Naive B cell (primary cell): ENCODE measurements around the gene RHOBTB3. TPM values are rescaled to one million over a fixed set of nuclear protein-coding genes. Genes with fewer than 3 reads are reported as not detected.

ENCODE experiments used
- ATAC-seq, 2 donors: fragments of 150-1000 bp; cut with Tn5 transposase; 2 replicates each; pipeline ENCODE4 v1.10.0; 2021; ENCODE audit warnings: low read depth in 2 of 2, mild to moderate bottlenecking in 2 of 2, moderate library complexity in 2 of 2
- DNase-seq: peaks from one replicate; pipeline ENCODE4 v3.0.0; 2022
- H3K27ac Mint-ChIP-seq, 6 donors: one replicate each; pipeline ENCODE4 v1.8.0; 2020 to 2022; ENCODE audit warnings: mild to moderate bottlenecking in 6 of 6, mixed read lengths in 6 of 6, moderate library complexity in 5 of 6, inconsistent platforms in 2 of 6
- H3K27me3 Mint-ChIP-seq, 3 donors: one replicate each; pipeline ENCODE4 v1.8.0; 2021 to 2022; ENCODE audit warnings: mixed read lengths in 3 of 3, mild to moderate bottlenecking in 1 of 3
- H3K36me3 Mint-ChIP-seq, 2 donors: one replicate each; pipeline ENCODE4 v1.8.0; 2020 to 2022; ENCODE audit warnings: mixed read lengths in 2 of 2, inconsistent platforms in 1 of 2, mild to moderate bottlenecking in 1 of 2
- H3K4me1 Mint-ChIP-seq, 3 donors: one replicate each; pipeline ENCODE4 v1.8.0; 2020 to 2022; ENCODE audit warnings: mixed read lengths in 3 of 3, inconsistent platforms in 1 of 3, mild to moderate bottlenecking in 1 of 3, moderate library complexity in 1 of 3
- H3K4me3 Mint-ChIP-seq, 8 donors: one replicate each; pipeline ENCODE4 v1.8.0; 2020 to 2022; ENCODE audit warnings: mild to moderate bottlenecking in 8 of 8, mixed read lengths in 8 of 8, moderate library complexity in 8 of 8, inconsistent platforms in 2 of 8
- H3K9me3 Mint-ChIP-seq, 7 donors: one replicate each; pipeline ENCODE4 v1.8.0; 2020 to 2022; ENCODE audit warnings: mixed read lengths in 7 of 7, mild to moderate bottlenecking in 5 of 7, inconsistent platforms in 2 of 7, moderate library complexity in 1 of 7
- polyA plus RNA-seq, 6 donors: library from polyadenylated mRNA; unstranded; fragments of 300-500 nt; fragmentation: Illumina TruSeq; gene quantifications; one replicate each; pipeline ENCODE4 v1.2.3, GENCODE V29; 2021; ENCODE audit warnings: low read depth in 6 of 6

Gene RHOBTB3
- polyA plus RNA-seq, 6 donors from 2014 or later, result 1.5 to 2.1 (median 1.7) TPM; not detected in 3

DNA sequence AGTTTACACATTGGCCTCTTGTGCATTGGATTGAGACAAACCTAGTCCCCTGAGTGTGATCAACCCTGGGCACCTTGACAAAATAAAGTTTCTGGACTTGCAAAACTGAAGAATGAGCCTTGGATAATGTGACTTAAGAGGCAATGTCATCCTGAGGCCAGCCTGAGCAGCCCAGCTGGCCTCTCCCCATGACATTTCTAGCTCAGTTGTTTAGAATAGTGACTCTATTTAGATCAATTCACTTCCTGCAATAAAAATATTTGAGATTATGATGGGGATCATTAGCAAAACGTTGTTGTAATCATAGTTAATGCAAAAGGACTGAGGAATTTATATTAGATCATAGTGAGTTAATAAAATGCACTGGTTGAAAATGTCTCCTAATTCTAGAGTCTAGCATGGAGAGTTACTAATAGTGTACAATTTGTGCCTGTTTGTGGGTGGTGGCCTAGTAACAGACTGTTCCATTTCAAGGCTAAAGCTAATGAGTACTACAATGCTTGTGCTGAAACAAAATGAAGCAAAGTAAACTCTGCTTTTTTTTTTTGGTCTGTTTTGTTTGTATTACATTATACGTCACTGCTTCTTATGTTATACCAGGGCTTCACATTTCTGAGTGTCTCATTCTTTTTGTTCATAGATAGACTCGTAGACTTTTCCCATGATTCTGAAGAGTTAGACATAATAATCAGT lies 10.9 kb upstream of the RHOBTB3 start:
- Mint-ChIP-seq H3K9me3 (no peaks in the 10 kb centered on the region), H3K4me1 (no peaks in the 10 kb centered on the region), H3K27me3 (no peaks in the 10 kb centered on the region), H3K4me3 (no peak overlapping the region), H3K27ac (no peak overlapping the region), H3K36me3 (no peaks in the 10 kb centered on the region)
- DNase-seq (no peak), ATAC-seq (no peak)

DNA sequence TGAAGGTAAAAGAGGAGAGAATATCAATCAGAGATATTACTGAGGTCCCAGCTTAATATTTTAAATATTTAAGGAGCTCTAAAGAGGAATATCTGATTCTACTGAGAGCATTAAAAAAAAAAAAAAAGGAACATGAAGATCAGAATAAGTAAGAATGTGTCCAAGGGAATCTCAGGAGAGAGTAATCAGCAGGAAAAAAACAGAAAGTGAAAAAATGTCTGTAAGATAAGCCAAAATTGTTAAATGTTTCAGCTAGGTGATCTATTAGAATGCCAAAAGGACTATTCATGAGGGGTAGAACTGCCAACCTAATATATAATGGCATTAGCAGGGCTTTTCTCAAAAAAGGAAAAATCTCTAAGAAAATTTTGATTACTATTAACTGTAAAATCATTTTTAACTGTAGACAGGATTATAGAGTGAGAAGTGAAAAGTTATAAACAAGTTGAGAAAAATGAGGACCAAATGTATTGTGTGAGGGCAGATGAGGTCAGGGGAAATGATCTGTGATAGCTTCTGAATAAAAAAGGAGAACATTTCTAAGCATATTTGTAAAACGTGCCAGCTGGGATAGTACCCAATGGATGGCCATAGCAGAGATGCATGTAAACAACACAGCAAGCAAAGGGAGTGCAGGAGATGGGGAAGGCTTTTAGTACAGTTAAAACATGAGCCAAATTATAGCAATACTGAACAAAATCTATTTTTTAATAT lies 9.4 kb upstream of the RHOBTB3 start:
- H3K9me3 Mint-ChIP-seq, result no peaks in the 10 kb centered on the region
- DNase-seq (no peak), ATAC-seq (no peak)
- H3K36me3 Mint-ChIP-seq, result no peaks in the 10 kb centered on the region
- H3K27me3 Mint-ChIP-seq, result no peaks in the 10 kb centered on the region
- peak overlapping the region in 1 of 6 donors; percentile 16 for H3K27ac Mint-ChIP-seq
- no peaks in the 10 kb centered on the region for H3K4me1 Mint-ChIP-seq
- H3K4me3 Mint-ChIP-seq, result no peak overlapping the region

DNA sequence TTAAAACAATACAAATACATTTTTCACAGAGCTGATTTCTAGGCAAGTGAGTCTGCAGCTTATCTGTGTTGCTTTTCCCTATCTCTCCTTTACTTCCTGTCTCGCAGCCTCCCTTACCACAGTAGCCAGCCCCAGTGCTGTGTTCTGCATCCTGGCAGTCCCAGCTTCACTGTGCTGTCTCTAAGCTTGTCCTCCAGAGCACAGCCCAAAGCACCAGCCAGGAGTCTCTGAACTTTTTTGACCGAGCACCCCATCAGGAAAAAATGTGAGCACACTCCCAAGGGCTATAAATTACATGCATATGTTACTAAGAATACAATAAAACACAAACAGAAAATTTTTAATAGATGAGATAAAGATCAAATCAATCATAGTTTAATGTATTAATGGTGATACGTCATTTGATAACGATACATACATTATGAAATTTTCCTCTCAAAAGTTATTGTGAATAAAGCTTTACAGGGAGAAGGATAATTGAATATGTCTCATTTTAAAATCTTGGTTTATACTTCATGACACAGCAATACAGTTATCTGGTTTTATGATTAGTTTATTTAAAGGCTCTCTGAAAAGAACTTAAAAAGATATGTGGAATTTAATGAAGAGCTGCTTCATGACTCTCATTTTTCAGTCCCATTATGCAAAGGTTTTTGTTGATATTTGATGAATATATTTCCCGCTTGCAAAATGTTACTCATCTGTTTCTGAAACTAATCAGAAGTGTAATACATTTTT lies 7.3 kb upstream of the RHOBTB3 start:
- peak overlapping the region in 1 of 8 donors; percentile 25 for H3K4me3 Mint-ChIP-seq
- no peak overlapping the region for H3K27ac Mint-ChIP-seq
- H3K4me1 Mint-ChIP-seq, result peaks cover 0 to 2% (median 0%) of the 10 kb centered on the region in 3 donors

DNA sequence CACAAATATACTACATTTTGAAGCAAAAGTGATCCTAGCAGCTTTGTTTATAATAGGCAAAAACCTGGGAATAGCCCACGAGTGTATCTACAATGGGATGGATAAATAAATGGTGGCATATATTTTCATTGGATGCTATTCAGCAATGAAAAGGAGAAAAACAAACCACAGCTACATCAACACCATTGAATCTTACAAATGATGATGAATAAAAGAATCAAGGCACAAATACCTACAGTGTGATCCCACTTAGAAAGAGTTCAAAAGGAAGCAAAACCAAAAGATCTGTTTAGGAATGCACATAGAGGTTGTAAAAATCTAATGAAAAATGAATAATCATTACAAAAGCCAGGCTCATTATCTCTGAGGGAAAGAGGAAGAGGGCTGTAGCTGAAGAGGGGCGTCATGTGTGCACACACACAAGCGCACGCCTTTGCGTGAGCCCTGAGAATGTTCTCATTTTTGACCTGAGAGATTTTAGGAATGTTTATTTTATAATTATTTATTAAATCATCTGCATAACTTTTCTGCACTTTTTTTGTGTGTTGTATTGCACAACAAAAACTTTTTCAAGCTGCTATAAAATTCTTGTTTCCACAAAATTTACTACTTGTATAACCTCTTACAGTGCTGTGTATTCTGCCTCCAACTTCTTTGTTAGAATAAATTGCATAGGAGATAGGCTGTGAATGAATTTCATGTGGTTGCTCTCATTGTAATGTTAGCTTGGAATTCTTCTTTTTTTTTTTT lies 5.9 kb upstream of the RHOBTB3 start:
- H3K4me1 Mint-ChIP-seq, result peaks cover 2 to 3% (median 2%) of the 10 kb centered on the region in 3 donors
- H3K27ac Mint-ChIP-seq, result no peak overlapping the region
- ATAC-seq, result no peak
- no peak overlapping the region for H3K4me3 Mint-ChIP-seq
- DNase-seq, result no peak
- no peaks in the 10 kb centered on the region for H3K36me3 Mint-ChIP-seq
- no peaks in the 10 kb centered on the region for H3K9me3 Mint-ChIP-seq
- H3K27me3 Mint-ChIP-seq, result peaks cover 1 to 7% (median 6%) of the 10 kb centered on the region in 3 donors

More for the DNA sequence above, 7.3 kb upstream of the RHOBTB3 start:
- ATAC-seq, result no peak
- Mint-ChIP-seq H3K36me3 (no peaks in the 10 kb centered on the region), H3K27me3 (no peaks in the 10 kb centered on the region), H3K9me3 (no peaks in the 10 kb centered on the region)
- DNase-seq, result no peak

DNA sequence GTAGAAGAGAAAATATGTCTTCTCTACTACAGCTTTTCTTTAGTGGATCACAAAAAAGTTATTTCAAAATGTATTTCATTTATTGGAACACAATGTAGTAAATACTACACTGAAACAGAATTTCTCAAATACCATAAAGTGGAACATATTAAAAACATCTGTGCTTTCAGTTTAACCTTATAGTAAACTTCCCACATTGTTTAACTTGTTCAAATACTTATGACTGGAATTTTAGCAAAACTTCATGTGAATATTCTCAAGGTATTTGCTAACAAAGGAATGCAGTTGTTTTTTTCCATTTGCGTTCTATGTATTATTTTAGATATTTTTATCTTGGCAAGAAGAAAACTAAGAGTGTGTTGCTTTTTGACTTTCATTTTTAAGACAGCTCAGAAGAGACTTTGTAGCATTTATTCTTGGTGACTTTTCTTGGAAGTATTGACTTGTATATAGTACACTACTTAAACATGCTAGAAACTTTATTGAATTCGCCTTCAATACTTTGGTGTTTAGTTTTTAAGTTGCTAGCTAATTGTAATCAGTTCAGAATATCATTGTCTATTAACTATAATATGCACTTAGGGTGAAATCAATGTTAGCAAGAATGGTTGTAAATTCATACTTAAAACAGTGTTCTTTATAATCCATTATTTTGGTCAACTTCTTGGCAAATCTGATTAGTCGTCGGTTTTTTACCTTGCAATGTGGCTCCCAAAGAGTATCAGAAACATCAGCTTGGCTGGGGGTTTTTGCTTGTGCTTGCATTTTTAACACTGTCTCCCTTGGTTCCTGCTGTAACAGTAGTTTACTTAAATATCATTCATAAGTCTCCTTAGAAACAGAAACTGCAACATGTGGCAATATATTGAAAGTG lies 5.0 kb upstream of the RHOBTB3 start:
- Mint-ChIP-seq H3K36me3 (no peaks in the 10 kb centered on the region), H3K27me3 (peaks cover 7 to 15% (median 13%) of the 10 kb centered on the region in 3 donors), H3K27ac (no peak overlapping the region), H3K4me3 (no peak overlapping the region), H3K4me1 (peaks cover 8 to 10% (median 9%) of the 10 kb centered on the region in 3 donors), H3K9me3 (no peaks in the 10 kb centered on the region)
- no peak for DNase-seq
- ATAC-seq, result no peak

DNA sequence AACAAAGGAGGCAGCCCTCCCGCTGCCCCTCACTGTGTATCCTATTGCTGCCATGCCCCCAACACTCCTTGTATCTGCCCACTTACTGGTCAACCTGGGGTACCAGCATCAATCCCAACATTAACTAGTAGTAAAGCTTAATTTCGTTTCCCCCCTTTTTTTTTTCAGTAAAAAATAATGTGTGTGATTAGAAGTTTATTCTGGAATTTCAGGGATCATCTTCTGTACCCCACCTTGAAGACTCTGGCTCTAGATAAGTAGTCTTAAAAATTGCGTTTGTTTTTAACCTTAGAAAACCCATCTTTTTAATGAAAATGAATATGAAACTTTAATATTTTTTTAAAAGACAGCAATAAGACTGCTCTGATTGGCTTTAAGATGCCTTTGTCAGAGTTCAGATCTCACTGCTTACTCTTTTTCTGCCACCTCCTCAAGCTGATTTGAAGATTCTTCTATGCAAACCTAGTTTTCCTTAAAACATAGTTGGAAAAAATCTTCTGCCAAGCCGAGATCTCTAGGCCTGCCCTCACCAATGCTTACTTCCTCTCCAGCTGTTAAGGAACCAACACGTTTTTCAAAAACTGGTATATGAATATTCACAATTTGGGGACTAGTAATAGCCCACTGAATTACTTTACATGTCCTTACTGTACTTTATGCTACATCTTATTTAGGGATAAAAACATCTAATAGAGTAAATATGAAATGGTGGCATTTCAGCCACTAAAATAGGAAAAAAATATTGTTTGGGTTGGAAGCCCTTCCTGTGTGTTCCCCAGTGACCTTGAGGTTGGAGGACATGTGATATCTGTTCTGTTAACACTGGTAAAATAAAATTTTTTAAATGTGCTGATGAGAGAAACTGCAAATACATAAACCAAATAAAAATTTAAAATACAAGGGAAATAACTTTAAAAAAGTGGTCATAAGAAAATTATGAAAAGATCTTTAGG lies 4.0 kb upstream of the RHOBTB3 start:
- Mint-ChIP-seq H3K27me3 (peaks cover 9 to 21% (median 13%) of the 10 kb centered on the region in 3 donors), H3K27ac (no peak overlapping the region), H3K36me3 (no peaks in the 10 kb centered on the region), H3K4me1 (peaks cover 12 to 16% (median 15%) of the 10 kb centered on the region in 3 donors), H3K9me3 (no peaks in the 10 kb centered on the region), H3K4me3 (no peak overlapping the region)
- DNase-seq (no peak), ATAC-seq (no peak)

DNA sequence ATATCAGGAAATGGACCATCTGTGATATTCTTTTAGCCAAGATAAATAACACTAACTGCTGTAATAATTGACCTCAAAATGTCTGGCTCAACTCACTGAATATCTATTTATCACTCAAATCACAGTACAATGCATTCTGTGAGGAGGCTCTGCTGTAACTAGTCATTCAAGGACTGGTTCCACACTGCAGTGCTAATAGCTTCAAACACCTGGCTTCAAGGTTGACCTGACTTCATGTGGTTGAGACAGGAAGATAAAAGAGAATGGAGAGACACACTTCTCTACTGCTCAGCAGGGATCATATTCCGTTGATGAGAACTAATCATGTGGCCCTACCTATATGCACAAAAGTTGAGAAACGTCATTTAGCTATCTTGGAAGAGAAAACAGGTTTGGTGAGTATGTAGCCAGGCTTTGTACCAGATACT lies 3.4 kb upstream of the RHOBTB3 start:
- no peaks in the 10 kb centered on the region for H3K9me3 Mint-ChIP-seq
- H3K36me3 Mint-ChIP-seq, result no peaks in the 10 kb centered on the region
- peaks cover 15 to 16% (median 16%) of the 10 kb centered on the region in 3 donors for H3K4me1 Mint-ChIP-seq
- DNase-seq (no peak), ATAC-seq (peak; percentile 18 to 24)
- H3K27ac Mint-ChIP-seq, result no peak overlapping the region
- peaks cover 13 to 23% (median 14%) of the 10 kb centered on the region in 3 donors for H3K27me3 Mint-ChIP-seq
- H3K4me3 Mint-ChIP-seq, result no peak overlapping the region

DNA sequence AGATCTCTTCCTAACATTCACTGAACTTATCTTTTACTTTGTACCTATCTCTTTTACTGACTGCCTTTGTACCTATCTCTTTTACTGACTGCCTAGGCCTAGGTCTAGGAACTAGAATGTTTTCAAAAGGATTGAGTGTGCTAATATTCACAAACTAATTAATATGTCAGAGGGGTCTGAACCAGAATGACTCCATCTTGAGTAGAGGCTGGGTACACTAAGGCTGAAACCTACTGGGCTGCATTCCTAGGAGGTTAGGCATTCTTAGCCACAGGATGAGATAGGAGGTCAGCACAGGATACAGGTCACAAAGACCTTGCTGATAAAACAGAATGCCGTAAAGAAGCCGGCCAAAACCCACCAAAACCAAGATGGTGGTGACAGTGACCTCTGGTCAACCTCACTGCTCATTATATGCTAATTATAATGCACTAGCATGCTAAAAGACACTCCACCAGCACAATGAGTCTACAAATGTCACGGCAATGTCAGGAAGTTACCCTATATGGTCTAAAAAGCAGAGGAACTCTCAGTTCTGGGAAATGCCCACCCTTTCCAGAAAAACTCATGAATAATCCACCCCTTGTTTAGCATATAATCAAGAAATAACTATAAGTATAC lies 2.5 kb upstream of the RHOBTB3 start:
- no peak for DNase-seq
- H3K27me3 Mint-ChIP-seq, result peaks cover 13 to 23% (median 18%) of the 10 kb centered on the region in 3 donors
- no peak overlapping the region for H3K27ac Mint-ChIP-seq
- ATAC-seq, result no peak
- H3K36me3 Mint-ChIP-seq, result no peaks in the 10 kb centered on the region
- H3K4me1 Mint-ChIP-seq, result peaks cover 15 to 16% (median 16%) of the 10 kb centered on the region in 3 donors
- no peak overlapping the region for H3K4me3 Mint-ChIP-seq
- H3K9me3 Mint-ChIP-seq, result no peaks in the 10 kb centered on the region

DNA sequence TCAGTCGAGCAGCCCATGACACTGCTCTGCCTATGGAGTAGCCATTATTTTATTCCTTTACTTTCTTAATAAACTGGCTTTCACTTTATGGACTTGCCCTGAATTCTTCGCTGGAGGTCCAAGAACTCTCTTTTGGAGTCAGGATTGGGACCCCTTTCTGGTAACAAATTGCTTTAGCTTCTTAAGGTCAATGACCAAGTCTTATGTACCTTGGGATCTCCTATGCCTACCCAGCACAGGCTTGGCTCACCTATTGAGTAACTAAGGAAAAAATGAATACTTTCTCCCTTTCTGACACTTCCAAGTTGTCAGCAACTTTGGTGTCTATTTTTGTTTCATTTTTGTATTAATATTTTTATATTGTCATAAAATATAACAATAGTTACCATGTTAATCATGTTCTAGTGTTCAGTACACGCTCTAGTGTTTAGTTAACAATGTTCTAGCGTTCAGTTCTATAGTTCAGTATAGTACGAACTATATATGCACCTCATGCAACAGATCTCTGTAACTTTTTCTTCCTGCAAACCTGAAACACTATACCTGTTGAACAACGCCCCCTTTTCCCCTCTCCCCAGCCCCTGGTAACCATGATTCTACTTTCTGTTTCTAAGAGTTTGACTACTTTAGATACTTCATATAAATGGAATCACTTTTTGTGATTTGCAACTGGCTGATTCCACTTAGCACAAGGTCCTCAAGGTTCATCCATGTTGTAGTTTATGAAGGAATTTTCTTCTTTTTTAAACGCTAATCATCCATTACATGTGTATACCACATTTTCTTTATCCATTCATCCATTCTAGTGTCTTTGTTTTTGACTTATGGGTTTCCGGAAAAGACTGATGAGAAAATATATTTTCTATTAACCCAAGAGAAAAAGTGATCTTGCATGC lies 1.8 kb upstream of the RHOBTB3 start:
- Mint-ChIP-seq H3K27me3 (peaks cover 13 to 23% (median 20%) of the 10 kb centered on the region in 3 donors), H3K27ac (no peak overlapping the region), H3K36me3 (no peaks in the 10 kb centered on the region), H3K9me3 (no peaks in the 10 kb centered on the region), H3K4me3 (peak overlapping the region in 4 of 8 donors; percentile 86 to 92 (median 88)), H3K4me1 (peaks cover 15 to 16% (median 16%) of the 10 kb centered on the region in 3 donors)
- DNase-seq, result no peak
- ATAC-seq, result no peak

DNA sequence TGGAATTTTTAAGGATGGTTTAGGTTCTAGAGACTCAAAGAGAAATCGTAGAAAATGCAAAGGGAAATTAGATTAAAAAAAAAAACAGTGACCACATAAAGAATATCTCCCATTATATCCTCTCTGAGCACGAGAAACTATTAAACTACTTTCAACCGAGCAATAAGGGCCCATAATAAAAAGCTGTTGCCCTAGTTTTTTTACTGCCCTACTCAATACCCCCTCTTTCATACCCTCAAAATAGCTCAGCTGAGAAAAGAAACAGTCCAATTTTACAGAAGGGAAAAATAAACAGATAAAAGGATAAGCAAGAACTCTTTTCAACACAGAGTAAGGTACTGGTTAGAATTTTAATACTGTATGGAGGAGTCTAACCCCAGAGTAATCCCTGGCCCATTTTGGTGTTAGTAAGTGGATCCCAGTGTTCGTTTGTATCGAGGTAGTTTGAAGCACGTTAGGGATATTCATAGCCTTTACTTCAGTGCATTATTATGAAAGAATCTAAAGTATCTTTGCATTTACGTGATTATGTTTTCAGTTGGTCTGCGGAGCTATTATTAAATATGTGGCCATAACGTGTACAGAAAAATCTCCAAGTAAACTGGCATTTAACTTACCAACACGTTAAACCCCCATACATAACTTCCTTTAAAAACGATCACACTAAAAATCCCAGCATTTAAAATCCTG lies 980 bp upstream of the RHOBTB3 start:
- H3K4me1 Mint-ChIP-seq, result peaks cover 15 to 16% (median 16%) of the 10 kb centered on the region in 3 donors
- H3K27ac Mint-ChIP-seq, result peak overlapping the region in 1 of 6 donors; percentile 47
- ATAC-seq, result no peak
- no peaks in the 10 kb centered on the region for H3K9me3 Mint-ChIP-seq
- H3K36me3 Mint-ChIP-seq, result no peaks in the 10 kb centered on the region
- peaks cover 13 to 29% (median 27%) of the 10 kb centered on the region in 3 donors for H3K27me3 Mint-ChIP-seq
- DNase-seq, result no peak
- H3K4me3 Mint-ChIP-seq, result peak overlapping the region; percentile 86 to 94 (median 90)
